HG03457 (cell line): ENCODE results near the gene OGDH.
"Not testable (repeated sequence)": the region's sequence is repeated elsewhere in the genome, so short reads cannot be mapped to it uniquely, and the experiment has no call there.

Source experiments
- ATAC-seq: cut with Tn5 transposase; IDR thresholded peaks from one replicate; pipeline ENCODE4 v1.9.1; 2021; ENCODE audit warnings: moderate number of reproducible peaks; ENCODE audit not compliant: unreplicated experiment

The OGDH gene

DNA sequence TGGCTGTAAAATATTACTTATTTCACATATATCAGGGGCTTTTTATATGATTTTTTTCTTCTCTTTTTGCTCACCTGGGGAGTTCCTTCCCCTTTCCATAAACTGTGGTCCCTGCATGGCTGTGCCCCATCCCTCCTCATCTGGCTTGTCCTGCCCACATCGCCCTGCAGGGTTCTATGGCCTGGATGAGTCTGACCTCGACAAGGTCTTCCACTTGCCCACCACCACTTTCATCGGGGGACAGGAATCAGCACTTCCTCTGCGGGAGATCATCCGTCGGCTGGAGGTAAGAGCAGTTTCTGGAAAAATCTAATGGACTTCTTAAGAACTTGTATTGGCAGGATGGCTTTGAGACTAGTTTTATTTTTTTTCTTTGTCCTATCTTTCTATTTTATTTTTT is 60.1 kb downstream of the OGDH start:
- ATAC-seq: no peak

DNA sequence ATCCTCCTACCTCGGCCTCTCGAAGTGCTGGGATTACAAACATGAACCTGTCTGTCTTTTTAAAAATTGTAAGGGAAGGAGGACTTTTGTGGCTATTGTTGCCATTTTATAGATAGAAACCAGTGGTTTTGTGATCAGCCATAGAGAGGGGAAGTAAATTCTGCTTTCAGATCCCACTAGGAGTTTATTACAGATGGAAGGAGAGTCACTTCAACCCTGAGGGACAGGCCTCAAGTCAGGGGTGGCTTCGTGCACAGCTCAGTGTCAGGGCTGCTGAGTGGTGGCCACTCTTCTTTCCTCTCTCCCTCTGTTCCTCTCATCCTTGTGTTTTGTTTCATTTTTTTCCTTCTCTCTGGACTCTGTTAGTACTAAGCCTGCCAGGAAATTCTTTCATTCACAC is 60.8 kb downstream of the OGDH start:
- ATAC-seq: no peak

DNA sequence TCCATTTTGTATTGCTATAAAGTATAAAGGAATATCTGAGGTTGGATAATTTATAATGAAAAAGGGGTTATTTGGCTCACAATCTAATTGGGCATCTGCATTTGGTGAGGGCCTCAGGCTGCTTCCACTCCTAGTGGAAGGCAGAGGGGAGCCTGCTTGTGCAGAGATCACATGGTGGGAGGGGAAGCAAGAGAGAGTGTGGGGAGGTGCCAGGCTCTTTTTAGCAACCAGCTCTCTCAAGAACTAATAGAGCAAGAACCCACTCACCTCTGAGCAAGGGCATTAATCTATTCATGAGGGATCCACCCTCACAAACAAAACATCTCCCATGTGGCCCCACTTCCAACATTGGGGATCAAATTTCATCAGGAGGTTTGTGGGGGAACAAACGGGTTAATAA is 64.6 kb downstream of the OGDH start:
- ATAC-seq: no peak

DNA sequence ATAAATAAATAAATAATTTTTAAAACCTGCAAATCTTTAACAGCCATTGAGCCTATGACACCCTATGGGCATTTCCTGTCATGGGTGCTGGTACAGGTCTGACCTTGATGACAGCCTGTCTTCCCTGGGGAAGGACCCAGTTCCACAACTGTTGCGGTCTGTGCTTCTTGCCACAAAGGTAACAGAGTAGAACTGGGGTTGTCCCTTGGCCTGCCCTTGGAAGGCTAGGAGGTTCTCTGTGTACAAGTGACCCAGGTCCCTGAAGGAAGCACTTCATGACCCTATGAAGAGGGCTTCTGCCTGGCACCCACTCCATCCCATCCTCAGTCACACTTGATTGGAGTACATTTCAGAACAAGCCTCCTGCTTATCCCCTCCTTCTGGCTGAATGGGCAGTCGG is 66.9 kb downstream of the OGDH start:
- no peak for ATAC-seq

DNA sequence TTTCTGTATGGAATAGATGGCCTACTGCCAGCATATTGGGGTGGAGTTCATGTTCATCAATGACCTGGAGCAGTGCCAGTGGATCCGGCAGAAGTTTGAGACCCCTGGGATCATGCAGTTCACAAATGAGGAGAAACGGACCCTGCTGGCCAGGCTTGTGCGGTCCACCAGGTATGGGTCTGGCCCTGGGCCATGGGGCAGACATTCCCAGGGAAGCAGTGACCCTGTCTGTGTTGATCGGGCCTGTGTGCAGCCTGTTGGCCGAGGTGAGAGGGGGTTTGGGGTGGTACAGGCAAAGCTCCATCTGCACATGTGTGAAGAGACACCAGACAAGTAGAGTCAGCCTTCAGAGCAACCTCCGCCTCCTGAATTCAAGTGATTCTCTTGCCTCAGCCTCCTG is 67.3 kb downstream of the OGDH start:
- ATAC-seq: no peak

DNA sequence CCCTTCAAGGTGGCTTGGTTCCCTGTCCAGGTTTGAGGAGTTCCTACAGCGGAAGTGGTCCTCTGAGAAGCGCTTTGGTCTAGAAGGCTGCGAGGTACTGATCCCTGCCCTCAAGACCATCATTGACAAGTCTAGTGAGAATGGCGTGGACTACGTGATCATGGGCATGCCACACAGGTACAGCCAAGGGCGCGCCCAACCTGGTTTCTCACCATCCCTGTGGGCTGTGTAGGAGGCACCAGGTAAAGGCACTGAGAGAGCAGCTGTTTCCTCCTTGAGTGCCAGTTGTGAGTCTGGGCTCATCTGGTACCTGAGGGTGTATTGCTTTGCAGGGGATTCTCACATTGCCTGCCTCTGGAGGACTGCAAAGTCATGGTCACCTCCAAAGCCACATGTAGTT is 68.0 kb downstream of the OGDH start:
- ATAC-seq: no peak

DNA sequence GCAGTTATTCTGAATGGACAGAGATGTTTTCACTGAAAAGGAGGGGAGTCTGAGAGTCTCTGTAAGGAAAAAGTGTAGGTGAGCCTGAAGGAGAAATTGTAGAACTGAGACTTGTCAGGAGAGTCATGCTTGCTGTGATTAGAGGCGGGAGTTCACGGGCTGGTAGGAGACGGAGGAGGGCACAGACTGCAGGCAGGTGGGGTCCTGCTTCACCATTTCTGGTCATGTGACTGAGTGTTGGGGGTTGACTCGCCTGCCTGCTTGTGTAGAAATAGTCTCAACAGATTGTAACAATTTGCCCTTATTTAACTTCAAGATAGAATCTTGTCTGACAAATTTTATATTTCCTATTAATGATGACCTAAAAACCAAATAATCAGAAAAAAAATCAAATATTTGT is 70.3 kb downstream of the OGDH start:
- no peak for ATAC-seq

DNA sequence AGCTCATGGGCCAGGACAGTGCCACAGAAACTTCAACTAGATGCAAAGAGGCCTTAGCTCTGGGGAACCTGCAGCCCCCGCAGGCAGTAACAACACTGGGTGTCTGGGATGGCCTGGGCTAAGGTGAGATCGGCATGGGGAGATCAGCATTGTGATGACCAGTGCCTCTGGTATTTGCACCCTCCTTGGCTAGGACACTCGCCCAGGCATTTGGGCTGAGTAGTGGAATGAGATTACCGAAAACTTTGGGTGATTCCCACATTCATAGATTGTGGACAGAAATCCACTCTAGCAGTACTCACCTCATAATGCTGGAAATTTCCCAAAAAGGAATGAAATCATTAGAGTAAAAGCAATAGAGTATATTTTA is 71.7 kb downstream of the OGDH start:
- no peak for ATAC-seq

DNA sequence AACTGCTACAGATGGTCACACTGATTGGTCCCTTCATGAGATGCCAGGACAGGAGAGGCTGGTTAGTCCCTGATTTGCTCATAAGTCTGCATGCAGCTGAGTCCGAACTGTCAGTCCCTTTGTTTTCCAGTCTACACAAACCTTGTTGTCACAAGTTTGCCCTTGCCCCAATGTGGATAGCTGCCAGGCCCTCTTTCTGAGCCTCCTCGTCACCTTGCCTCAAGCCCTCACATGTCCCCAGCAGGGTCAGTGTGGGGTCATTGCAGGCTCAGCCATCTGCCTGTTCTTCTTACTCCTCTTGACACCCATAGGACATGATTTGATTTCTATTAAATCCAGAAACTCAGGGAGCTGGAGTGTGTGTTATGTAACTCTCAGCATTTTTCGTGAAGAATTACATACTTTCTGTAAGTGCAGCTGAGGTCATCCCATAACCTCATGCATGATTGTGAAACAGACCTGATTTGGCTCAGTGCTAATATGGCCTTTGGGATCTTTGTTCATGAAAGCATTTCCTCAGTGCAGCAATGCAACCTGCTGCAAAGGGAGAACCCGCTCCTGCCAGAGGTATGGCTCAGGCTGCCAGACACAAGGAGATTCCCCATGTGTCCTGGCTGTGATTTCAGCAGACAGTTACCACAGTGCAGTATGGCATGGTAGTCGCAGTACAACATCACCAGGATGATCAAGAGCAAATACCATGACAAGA is 72.2 kb downstream of the OGDH start:
- ATAC-seq: no peak

DNA sequence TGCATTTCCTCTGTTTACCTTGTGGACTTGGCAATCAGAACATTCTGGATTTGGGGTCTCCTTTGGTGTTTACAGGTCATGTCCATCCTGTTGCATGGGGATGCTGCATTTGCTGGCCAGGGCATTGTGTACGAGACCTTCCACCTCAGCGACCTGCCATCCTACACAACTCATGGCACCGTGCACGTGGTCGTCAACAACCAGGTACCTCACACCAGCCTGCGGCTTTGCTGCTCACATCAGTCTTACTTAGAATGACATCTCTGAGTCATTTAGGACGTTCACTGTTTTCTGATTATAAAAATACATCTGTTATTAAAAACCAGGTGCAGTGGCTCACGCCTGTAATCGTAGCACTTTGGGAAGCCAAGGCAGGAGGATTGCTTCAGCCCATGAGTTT is 75.2 kb downstream of the OGDH start:
- no peak for ATAC-seq

DNA sequence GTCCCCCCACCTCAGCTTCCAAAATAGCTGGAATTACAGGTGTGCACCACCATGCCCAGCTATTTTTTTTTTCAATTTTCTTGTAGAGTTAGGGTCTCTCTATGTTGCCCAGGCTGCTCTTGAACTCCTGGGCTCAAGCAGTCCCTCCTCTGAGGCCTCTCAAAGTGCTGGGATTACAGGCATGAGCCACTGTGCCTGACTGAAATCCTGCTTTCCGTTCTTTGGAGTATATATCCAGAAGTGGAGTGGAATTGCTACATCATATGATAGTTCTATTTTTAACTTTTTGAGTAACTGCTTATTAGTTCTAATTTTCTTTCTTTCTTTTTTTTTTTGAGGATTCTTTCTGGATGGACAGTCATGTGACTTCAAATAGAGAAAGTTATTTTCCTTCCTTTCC is 79.3 kb downstream of the OGDH start:
- no peak for ATAC-seq

DNA sequence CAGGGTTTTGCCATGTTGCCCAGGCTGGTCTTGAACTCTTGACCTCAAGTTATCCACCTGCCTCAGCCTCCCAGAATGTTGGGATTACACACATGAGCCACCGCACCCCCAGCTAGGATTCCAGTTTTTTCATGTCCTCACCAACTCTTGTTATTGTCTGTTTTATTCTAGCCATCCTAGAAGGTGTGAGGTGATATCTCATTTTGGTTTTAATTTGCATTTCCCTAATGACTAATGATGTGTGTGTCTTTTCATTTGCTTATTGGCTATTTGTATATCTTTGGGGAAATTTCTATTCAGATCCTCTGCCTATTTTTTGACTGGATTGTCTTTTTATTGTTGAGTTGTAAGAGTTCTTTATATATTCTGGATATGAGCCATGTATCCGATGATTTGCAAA is 83.0 kb downstream of the OGDH start:
- ATAC-seq: no peak

DNA sequence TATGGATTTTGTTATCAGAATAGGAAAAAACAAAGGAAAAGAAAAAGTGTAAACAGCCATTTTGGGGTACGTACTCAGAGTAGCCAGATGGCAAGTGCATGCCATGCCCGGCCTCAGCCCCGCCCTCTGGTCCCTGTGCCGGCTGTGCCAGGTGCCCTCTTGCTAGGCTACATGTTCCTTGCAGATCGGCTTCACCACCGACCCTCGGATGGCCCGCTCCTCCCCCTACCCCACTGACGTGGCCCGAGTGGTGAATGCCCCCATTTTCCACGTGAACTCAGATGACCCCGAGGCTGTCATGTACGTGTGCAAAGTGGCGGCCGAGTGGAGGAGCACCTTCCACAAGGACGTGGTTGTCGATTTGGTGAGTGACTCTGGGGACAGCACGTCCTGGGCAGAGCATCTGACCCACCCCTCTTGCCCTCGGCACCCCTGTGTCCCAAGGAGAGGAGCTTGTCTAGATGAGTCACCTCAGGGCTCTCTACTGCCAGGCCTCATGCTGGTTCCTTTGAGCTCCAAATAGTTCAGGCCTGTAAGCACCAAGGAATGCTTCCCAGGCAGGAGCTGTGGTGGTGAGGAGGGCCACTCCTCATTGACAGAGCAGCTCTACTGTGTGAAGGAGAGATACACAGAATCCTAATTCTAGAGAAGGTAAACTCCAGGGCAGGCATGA is 87.3 kb downstream of the OGDH start:
- no peak for ATAC-seq

DNA sequence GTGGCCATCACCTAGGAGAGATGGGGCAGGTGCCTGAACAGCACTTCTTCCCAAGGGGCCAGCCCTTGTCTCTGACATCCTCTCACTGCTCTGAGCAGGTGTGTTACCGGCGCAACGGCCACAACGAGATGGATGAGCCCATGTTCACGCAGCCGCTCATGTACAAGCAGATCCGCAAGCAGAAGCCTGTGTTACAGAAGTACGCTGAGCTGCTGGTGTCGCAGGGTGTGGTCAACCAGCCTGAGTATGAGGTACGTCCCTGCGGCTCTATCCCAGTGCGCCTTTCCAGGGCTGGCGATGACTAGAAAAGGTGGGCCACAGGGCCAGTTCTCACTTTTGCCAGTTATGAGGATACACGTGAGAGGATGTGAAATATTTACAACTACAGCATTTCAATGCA is 87.9 kb downstream of the OGDH start:
- ATAC-seq: no peak

DNA sequence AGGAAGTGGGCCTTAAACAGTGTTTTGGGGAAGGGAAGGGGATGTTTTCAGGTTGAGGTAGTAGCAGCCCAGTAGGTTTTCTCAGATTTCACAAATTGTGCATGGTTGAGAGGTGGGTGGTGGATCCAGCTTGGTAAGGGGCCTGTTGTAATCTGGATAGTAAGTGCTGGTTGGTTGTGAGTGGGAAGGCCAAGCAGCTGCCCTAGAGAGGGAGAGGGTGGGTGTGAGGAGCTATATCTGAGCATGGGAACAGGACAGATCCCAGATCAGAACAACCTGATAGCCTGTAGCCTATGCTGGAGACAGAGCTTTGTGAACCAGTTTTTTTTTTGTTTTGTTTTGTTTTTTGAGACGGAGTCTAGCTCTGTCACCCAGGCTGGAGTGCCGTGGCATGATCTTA is 88.3 kb downstream of the OGDH start:
- ATAC-seq: no peak

DNA sequence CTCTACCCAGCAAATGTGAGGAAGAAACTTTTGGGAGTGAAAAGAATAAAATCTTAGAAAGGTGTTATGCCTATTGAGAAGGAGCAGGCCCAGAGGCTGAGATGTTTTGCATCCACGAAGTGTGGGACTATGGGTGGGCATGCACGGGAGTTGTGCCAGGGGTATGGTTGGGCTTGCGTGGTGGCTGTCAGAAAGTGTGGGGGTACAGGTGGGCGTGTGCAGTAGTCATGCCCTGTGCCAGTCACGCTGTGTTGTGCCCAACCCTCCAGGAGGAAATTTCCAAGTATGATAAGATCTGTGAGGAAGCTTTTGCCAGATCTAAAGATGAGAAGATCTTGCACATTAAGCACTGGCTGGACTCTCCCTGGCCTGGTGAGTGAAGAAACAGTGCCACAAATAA is 89.3 kb downstream of the OGDH start:
- ATAC-seq: no peak

DNA sequence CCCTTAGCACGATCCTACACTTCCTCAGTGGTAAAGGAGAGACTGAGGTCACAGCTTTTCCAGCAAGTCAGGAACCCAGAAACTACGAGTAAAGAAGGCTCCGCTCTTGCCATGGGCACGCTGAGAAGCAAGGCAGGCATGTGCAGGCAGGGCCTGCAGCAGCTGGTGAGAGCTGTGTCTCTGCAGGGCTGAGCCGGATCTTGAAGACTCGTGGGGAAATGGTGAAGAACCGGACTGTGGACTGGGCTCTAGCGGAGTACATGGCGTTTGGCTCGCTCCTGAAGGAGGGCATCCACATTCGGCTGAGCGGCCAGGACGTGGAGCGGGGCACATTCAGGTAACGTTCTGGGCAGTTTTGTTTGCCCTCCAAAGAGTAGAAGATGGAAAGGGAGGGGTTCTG is 90.3 kb downstream of the OGDH start:
- no peak for ATAC-seq

DNA sequence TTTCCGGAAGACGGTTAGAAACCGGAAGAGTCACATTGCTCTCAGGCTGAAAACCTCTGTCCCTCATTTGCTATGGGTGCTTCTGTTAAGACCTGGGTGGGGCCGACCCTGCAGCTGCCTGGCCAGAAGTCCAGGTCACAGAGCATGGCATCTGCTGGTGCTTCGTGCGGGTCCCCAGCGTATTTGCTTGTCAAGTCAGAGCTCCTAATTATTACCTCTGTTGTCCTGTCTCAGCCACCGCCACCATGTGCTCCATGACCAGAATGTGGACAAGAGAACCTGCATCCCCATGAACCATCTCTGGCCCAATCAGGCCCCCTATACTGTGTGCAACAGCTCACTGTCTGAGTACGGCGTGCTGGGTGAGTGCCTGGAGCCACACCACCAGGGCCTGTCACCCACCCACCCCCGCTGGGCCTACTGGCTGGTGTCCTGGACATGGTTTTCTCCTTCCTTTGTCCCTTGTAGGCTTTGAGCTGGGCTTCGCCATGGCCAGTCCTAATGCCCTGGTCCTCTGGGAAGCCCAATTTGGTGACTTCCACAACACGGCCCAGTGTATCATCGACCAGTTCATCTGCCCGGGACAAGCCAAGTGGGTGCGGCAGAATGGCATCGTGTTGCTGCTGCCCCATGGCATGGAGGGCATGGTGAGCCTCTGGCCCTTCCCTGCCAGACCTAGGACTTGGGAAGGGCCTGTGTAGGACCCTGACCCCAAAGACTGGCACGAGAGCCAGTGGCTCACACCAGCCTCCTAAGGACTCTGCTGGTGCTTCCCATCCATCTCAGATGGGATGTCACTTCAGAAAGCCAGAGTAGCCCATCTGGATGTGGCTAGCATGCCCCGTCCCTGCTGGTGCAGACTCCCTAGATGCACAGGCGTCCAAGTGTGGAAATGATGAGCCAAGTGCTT is 91.0 kb downstream of the OGDH start:
- ATAC-seq: no peak

DNA sequence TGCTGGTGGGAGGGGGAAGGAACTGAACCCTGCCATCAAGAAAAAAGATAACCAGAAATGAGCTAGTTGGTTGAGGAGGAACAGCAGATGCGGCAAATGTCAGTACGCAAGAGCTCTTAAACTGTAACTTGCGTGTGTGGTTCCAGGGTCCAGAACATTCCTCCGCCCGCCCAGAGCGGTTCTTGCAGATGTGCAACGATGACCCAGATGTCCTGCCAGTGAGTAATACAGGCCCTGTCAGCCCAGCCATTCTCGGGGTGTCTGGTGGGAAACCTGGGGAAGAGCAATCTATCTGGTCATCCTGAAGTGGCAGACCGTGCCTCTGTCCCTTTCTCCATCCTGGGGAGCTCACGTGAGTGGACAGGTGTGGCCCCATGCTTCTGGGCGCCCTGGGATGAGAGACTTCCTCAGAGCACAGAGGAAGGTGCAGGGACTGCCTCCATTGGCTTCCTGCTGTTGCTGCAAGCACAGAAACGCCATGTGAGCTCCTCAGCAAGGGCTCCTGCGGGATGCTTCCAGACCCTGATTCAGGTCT is 91.7 kb downstream of the OGDH start:
- no peak for ATAC-seq

DNA sequence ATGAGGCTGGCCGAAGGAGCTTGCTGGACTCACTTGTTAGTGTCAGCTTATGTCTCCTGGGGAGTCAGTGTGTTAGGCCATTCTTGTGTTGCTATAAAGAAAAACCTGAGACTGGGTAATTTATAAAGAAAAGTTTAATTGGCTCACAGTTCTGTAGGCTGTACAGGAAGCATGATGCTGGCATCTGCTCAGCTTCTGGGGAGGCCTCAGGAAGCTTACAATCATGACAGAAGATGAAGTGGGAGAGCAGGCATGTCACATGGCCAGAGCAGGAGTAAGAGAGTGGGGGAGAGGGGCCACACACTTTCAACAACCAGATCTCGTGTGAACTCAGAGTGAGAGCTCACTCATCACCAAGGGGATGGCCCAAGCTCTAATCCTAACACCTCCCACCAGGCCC is 93.2 kb downstream of the OGDH start:
- not testable (repeated sequence) for ATAC-seq

DNA sequence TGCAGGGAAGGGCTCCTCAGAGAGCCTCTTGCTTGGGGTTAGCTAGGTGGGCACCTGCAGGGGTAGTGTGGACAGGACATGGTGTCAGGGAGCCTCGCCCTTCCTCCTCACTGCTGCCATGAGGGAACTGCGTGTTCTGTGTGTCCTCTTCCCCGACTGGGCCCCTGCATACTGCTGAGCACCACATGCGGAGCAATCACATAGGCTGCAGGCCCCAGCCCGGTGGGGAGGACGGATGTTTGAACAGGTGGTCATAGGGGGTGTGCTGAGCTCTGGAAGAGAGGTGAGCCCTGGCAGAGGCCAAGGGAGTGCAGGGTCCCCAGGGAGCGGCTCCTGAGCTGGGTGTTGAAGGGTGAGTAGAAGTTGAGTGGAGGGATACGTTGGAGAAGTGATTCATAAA is 93.9 kb downstream of the OGDH start:
- ATAC-seq: no peak

DNA sequence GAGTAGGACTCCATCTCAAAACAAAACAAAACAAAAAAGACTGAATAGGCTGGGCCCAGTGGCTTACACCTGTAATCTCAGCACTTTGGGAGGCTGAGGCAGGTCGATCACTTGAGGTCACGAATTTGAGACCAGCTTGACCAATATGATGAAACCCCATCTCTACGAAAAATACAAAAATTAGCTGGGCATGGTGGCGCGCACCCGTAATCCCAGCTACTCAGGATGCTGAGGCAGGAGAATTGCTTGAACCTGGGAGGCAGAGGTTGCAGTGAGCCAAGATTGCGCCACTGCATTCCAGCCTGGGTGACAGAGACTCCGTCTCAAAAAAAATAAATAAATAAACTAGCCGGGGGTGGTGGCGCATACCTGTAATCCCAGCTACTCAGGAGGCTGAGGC is 97.0 kb downstream of the OGDH start:
- not testable (repeated sequence) for ATAC-seq
